Keratinocyte (primary cell): ENCODE measurements around the gene TRIM25.

Experiments
- CTCF ChIP-seq, 3 experiments: IDR thresholded peaks in 1 of 3; conservative IDR thresholded peaks in 1 of 3; optimal IDR thresholded peaks in 1 of 3; 2 replicates in 2 of 3; 3 replicates in 1 of 3; pipeline versions ENCODE3 to v1.5.1; 2011; ENCODE audit warnings: low read length in 3 of 3, mild to moderate bottlenecking in 3 of 3, moderate library complexity in 2 of 3, control low read depth in 1 of 3, inconsistent platforms in 1 of 3; ENCODE audit not compliant: insufficient read depth in 2 of 3; ENCODE audit errors: extremely low read depth in 1 of 3
- EZH2 ChIP-seq: IDR thresholded peaks from one replicate; pipeline ENCODE4 v1.6.1; 2012; ENCODE audit warnings: inconsistent platforms, mild to moderate bottlenecking, low read length, moderate library complexity

- no peak for TF ChIP-seq CTCF (optimal IDR thresholded peaks at IDR 0.05 in 1 of 3, IDR thresholded peaks at IDR 0.05 in 1 of 3, conservative IDR thresholded peaks at IDR 0.05 in 1 of 3; ENCODE audit: extremely low read depth in 1 of 3, insufficient read depth in 2 of 3, low read length in 3 of 3)
- no peak for TF ChIP-seq EZH2
These were observed 16.9 kb downstream of the TRIM25 start for GRCh38 chr17:56896968-56897359.
